ENCODE data around the gene ADAMTS2. TPM values are rescaled to one million over a fixed set of nuclear protein-coding genes. Genes with fewer than 3 reads are reported as not detected.
A peak's percentile ranks its signal among the peaks of the same experiment; 100 is the strongest.

Gene ADAMTS2
- total RNA-seq, 1 donor from 2014 or later, result 93.2 TPM

DNA sequence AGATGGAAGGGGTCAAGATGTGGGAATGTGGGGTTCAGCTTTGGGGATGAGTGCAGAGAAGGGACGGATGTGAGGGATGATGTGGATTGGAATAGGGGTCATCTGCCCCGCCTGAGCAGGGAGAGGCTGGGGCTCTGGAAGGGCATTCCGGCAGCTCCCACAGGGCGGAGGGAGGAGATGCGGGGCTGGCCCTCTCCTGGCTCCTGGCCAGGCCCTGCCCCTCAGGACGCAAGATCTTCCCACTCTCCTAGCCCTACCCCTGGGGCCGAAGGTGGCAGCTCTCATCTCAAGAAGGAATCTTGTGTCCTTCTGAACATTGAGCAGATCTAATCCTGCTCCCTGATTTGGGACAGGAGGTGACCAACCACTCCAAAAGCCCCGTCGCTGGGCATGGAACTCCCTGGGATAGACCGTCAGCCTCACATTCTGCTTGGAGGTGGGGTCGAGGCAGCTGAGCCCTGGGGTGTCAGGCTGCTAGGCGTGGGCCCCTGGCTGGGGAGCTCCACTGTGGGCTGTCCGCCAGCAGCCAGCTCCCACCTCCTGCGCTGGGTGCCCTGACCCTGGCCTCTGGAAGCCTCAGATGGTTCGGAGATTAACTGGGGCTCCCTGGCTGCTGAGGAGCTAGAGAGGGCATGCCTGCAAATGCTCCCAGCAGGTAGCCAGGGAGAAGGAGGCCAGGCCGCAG is 159.9 kb downstream of the ADAMTS2 start:
- H3K36me3 Mint-ChIP-seq (ENCODE audit: low read depth), result peaks cover 3% of the 10 kb centered on the region
- H3K27me3 Mint-ChIP-seq (ENCODE audit: low read depth), result no peaks in the 10 kb centered on the region
- H3K9me3 Mint-ChIP-seq (ENCODE audit: low read depth), result no peaks in the 10 kb centered on the region
- no peaks in the 10 kb centered on the region for H3K4me1 Mint-ChIP-seq (ENCODE audit: low read depth)
- peak; percentile 71 for DNase-seq (ENCODE audit: low spot score)
- no peak overlapping the region for H3K27ac Mint-ChIP-seq (ENCODE audit: unreplicated experiment)
- H3K4me3 Mint-ChIP-seq (ENCODE audit: unreplicated experiment), result no peak overlapping the region
- TF ChIP-seq, protein P1, sequence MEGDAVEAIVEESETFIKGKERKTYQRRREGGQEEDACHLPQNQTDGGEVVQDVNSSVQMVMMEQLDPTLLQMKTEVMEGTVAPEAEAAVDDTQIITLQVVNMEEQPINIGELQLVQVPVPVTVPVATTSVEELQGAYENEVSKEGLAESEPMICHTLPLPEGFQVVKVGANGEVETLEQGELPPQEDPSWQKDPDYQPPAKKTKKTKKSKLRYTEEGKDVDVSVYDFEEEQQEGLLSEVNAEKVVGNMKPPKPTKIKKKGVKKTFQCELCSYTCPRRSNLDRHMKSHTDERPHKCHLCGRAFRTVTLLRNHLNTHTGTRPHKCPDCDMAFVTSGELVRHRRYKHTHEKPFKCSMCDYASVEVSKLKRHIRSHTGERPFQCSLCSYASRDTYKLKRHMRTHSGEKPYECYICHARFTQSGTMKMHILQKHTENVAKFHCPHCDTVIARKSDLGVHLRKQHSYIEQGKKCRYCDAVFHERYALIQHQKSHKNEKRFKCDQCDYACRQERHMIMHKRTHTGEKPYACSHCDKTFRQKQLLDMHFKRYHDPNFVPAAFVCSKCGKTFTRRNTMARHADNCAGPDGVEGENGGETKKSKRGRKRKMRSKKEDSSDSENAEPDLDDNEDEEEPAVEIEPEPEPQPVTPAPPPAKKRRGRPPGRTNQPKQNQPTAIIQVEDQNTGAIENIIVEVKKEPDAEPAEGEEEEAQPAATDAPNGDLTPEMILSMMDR (IDR thresholded peaks at IDR 0.05), result no peak

DNA sequence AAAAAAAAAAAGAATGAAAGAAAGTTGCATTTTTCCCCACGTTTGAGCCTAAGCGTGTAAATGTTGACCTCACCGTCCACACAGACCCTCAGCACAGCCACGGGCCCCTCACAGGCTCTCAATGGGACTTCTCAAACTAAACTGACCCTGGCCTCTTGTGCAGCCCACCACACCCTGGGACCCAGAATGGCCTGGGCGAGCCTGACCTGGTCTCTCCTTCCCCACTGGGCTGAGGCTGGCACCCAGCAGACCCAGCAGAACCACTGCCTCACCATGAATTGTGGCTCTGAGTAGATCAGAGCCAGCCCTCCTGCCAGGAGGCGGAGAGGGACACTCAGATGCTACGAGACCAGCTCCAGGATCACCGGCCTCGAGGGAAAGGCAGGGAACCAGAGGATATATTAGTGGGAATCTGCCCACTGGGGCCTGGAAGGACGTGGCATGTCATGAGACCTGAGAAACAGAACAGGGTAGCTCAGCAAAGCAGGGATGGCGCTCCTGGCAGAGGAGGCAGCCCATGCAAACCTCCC is 160.7 kb downstream of the ADAMTS2 start:
- Mint-ChIP-seq H3K9me3 (ENCODE audit: low read depth) (peaks cover 3% of the 10 kb centered on the region), H3K36me3 (ENCODE audit: low read depth) (peaks cover 6% of the 10 kb centered on the region), H3K27me3 (ENCODE audit: low read depth) (no peaks in the 10 kb centered on the region), H3K4me3 (ENCODE audit: unreplicated experiment) (no peak overlapping the region), H3K27ac (ENCODE audit: unreplicated experiment) (no peak overlapping the region), H3K4me1 (ENCODE audit: low read depth) (no peaks in the 10 kb centered on the region)
- TF ChIP-seq, protein P1 (IDR thresholded peaks at IDR 0.05), result no peak
- DNase-seq (ENCODE audit: low spot score), result peak; percentile 77

DNA sequence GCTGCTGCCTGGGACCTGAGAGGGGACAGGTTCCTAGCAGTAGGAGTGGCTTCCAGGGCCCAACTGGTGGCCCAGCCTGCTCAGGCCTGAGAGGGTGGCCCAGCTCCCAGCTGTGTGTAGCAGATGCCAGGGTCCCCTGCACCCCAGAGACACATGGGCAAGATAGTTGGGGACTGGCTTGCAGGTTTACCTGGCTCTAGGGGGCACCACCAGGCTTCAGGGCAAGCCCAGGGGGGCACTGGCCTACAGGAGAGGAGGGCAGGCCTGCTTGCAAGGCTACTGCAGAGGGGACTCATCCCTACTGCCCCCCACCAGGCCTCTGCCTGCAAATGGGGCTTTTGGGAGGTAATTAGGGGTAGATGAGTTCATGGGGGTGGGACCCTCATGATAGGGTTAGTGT is 161.8 kb downstream of the ADAMTS2 start:
- Mint-ChIP-seq H3K27ac (ENCODE audit: unreplicated experiment) (no peak overlapping the region), H3K4me1 (ENCODE audit: low read depth) (no peaks in the 10 kb centered on the region), H3K9me3 (ENCODE audit: low read depth) (peaks cover 9% of the 10 kb centered on the region), H3K4me3 (ENCODE audit: unreplicated experiment) (no peak overlapping the region), H3K27me3 (ENCODE audit: low read depth) (no peaks in the 10 kb centered on the region), H3K36me3 (ENCODE audit: low read depth) (peaks cover 12% of the 10 kb centered on the region)
- TF ChIP-seq, protein P1 (IDR thresholded peaks at IDR 0.05), result no peak
- peak; percentile 83 for DNase-seq (ENCODE audit: low spot score)

DNA sequence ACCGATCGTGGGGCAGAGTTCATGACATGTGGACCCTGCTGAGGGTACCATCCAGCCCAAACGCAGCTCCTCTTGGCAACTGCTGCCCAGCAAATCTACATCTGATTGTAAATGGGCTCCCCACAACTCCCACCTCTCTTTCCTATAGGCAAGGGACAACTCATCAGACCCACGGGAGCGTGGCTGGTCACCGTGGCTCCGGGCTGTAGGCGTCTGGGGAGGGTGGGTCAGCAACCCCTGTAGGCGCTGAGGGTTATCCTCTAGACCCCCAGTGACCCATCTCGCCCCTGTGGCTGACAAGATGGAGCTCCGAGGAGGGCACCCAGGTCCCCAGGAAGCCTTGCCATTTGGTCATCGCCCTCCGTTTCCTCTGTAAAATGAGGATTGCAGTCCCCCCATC is 162.7 kb downstream of the ADAMTS2 start:
- Mint-ChIP-seq H3K27ac (ENCODE audit: unreplicated experiment) (no peak overlapping the region), H3K4me1 (ENCODE audit: low read depth) (no peaks in the 10 kb centered on the region), H3K36me3 (ENCODE audit: low read depth) (peaks cover 13% of the 10 kb centered on the region), H3K4me3 (ENCODE audit: unreplicated experiment) (no peak overlapping the region), H3K9me3 (ENCODE audit: low read depth) (peaks cover 10% of the 10 kb centered on the region), H3K27me3 (ENCODE audit: low read depth) (no peaks in the 10 kb centered on the region)
- peak; percentile 69 for DNase-seq (ENCODE audit: low spot score)
- TF ChIP-seq, protein P1 (IDR thresholded peaks at IDR 0.05), result no peak

DNA sequence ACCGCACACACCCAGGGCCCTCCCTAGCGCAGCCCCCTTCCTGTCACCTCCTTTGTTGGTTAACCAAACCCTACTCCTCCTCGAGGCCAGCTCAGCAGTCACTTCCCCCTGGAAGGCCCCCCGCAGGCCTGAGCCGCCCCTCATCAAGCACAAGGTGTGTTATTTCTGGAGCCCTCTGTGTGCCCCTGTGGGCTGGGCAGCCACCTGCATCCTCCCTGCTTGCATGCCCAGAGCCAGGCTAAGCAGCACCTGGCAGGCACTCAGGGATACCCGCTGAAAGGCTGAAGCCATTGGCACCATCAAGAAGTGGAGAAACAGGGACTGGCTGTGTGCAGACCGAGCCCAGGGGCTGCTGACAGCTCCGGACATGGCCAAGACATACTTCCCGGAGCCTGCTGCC is 163.3 kb downstream of the ADAMTS2 start:
- Mint-ChIP-seq H3K27ac (ENCODE audit: unreplicated experiment) (no peak overlapping the region), H3K4me3 (ENCODE audit: unreplicated experiment) (no peak overlapping the region), H3K36me3 (ENCODE audit: low read depth) (peaks cover 13% of the 10 kb centered on the region), H3K9me3 (ENCODE audit: low read depth) (peaks cover 10% of the 10 kb centered on the region), H3K4me1 (ENCODE audit: low read depth) (no peaks in the 10 kb centered on the region), H3K27me3 (ENCODE audit: low read depth) (peaks cover under 1% of the 10 kb centered on the region)
- DNase-seq (ENCODE audit: low spot score), result peak; percentile 47
- TF ChIP-seq, protein P1 (IDR thresholded peaks at IDR 0.05), result no peak
